Spleen (tissue), 11 donors: Measurements from ENCODE around the gene OXA1L. TPM values are rescaled to one million over a fixed set of nuclear protein-coding genes. Genes with fewer than 3 reads are reported as not detected.
A peak's percentile ranks its signal among the peaks of the same experiment; 100 is the strongest.

Experiments
- DNase-seq: peaks from one replicate; pipeline ENCODE4 v3.0.0-alpha.2; 2020
- H3K27ac ChIP-seq, 8 donors: fragments of 200-600 bp; sonication (generic) in 7 of 8; 1 replicate in 4 of 8; 2 replicates in 4 of 8; pipeline versions ENCODE4 v1.5.0 to v1.8.0; 2016 to 2021; ENCODE audit warnings: inconsistent platforms in 4 of 8, mild to moderate bottlenecking in 4 of 8, moderate library complexity in 1 of 8
- H3K27me3 ChIP-seq, 7 donors: fragments of 200-600 bp; sonication (generic) in 6 of 7; replicated peaks in 1 of 7; 1 replicate in 4 of 7; 2 replicates in 3 of 7; pipeline versions ENCODE4 v1.5.0 to v1.8.0; 2016 to 2021; ENCODE audit warnings: inconsistent platforms in 3 of 7, mild to moderate bottlenecking in 1 of 7
- H3K36me3 ChIP-seq, 6 donors: fragments of 200-600 bp; sonication (generic) in 5 of 6; 1 replicate in 4 of 6; 2 replicates in 2 of 6; pipeline versions ENCODE4 v1.5.0 to v1.8.0; 2016 to 2021; ENCODE audit warnings: inconsistent platforms in 2 of 6
- H3K4me1 ChIP-seq, 6 donors: fragments of 200-600 bp; sonication (generic) in 5 of 6; 1 replicate in 3 of 6; 2 replicates in 3 of 6; pipeline versions ENCODE4 v1.5.0 to v1.8.0; 2016 to 2021; ENCODE audit warnings: inconsistent platforms in 3 of 6
- H3K4me3 ChIP-seq, 8 donors: fragments of 200-600 bp; sonication (generic) in 7 of 8; 1 replicate in 4 of 8; 2 replicates in 4 of 8; pipeline versions ENCODE4 v1.5.0 to v1.8.0; 2016 to 2021; ENCODE audit warnings: inconsistent platforms in 4 of 8, mild to moderate bottlenecking in 4 of 8, moderate library complexity in 2 of 8
- H3K9me3 ChIP-seq, 8 donors: fragments of 200-600 bp; sonication (generic) in 7 of 8; 1 replicate in 4 of 8; 2 replicates in 4 of 8; pipeline versions ENCODE4 v1.5.0 to v1.8.0; 2016 to 2021; ENCODE audit warnings: inconsistent platforms in 4 of 8
- POLR2A ChIP-seq, 3 donors: fragments of 450-650 bp; IDR thresholded peaks; one replicate each; pipeline ENCODE4 v1.5.1; 2017; ENCODE audit warnings: antibody characterized with exemption in 3 of 3, mild to moderate bottlenecking in 1 of 3
- POLR2AphosphoS5 ChIP-seq, 3 donors: sonication (generic); formaldehyde crosslinking; IDR thresholded peaks; one replicate each; pipeline ENCODE4 v1.5.1; 2017; ENCODE audit warnings: antibody characterized with exemption in 3 of 3
- WGBS, 5 donors: extraction: QIAGEN DNeasy Blood & Tissue Kit in 3 of 5; methylation state at CpG; one replicate each; pipeline versions ENCODE4 v1.1.5 to v1.1.7; 2013 to 2018; 5-methylcytosine and 5-hydroxymethylcytosine counted together
- intact Hi-C: fragments of 100-400 bp; cut with DNase I; formaldehyde crosslinking; loops from one replicate; pipeline ENCODE4 v1.15.0; 2023; ENCODE audit warnings: low total_unique reads
- polyA plus RNA-seq, 3 donors: library from polyadenylated mRNA; stranded (reverse); fragments of 200-250 nt; gene quantifications; one replicate each; pipeline ENCODE4 v1.2.1, GENCODE V29; 2013
- total RNA-seq, 7 donors: library from RNA; depleted of rRNA in 3 of 7; stranded (reverse); fragments of >200 nt in 3 of 7; fragmentation: NEBNext Ultra II Directional in 4 of 7; extraction: Animal tissue kit (Norgen Biotek cat#: 25700) in 4 of 7; gene quantifications; one replicate each; pipeline versions ENCODE4 v1.1.0 to v1.2.1, GENCODE V29; 2016 to 2021
- TF ChIP-seq, protein P1 (sequence below), 11 experiments: fragments of 200-600 bp in 7 of 11; fragments of 450-650 bp in 4 of 11; sonication (generic) in 4 of 11; IDR thresholded peaks in 8 of 11; conservative IDR thresholded peaks in 3 of 11; 1 replicate in 7 of 11; 2 replicates in 4 of 11; pipeline versions ENCODE4 v1.4.0 to v1.8.0; 2016 to 2021; ENCODE audit warnings: antibody characterized with exemption in 11 of 11, inconsistent platforms in 4 of 11, mild to moderate bottlenecking in 1 of 11
- donor health status: healthy with polysubstance abuse.
- donor health status: DM: no; HTN: no; CAD: no; lungs with moderate emphysema.
- donor health status: DM: no; HTN: no; CAD: no.
- donor health status: Bipolar disorder and iron deficiency.
- donor health status: healthy.
- donor health status: DM: no; HTN: no; CAD: no.
- donor health status: DM: yes; HTN: yes; CAD: no.

The OXA1L gene
- total and polyA plus RNA-seq, 10 donors, result 73.5 to 133 (median 109) TPM

- DNase-seq, result no peak
- Histone ChIP-seq H3K4me3 (no peak overlapping the region), H3K27me3 (no peaks in the 10 kb centered on the region), H3K4me1 (peaks cover 0 to 92% (median 44%) of the 10 kb centered on the region in 6 donors), H3K36me3 (peaks cover 0 to 43% (median under 1%) of the 10 kb centered on the region in 6 donors), H3K9me3 (no peaks in the 10 kb centered on the region), H3K27ac (peak overlapping the region in 7 of 8 donors; percentile 48 to 81 (median 71))
- TF ChIP-seq POLR2A (IDR thresholded peaks at IDR 0.05), result no peak
- no peak for TF ChIP-seq POLR2AphosphoS5 (IDR thresholded peaks at IDR 0.05)
- TF ChIP-seq, protein P1, sequence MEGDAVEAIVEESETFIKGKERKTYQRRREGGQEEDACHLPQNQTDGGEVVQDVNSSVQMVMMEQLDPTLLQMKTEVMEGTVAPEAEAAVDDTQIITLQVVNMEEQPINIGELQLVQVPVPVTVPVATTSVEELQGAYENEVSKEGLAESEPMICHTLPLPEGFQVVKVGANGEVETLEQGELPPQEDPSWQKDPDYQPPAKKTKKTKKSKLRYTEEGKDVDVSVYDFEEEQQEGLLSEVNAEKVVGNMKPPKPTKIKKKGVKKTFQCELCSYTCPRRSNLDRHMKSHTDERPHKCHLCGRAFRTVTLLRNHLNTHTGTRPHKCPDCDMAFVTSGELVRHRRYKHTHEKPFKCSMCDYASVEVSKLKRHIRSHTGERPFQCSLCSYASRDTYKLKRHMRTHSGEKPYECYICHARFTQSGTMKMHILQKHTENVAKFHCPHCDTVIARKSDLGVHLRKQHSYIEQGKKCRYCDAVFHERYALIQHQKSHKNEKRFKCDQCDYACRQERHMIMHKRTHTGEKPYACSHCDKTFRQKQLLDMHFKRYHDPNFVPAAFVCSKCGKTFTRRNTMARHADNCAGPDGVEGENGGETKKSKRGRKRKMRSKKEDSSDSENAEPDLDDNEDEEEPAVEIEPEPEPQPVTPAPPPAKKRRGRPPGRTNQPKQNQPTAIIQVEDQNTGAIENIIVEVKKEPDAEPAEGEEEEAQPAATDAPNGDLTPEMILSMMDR (IDR thresholded peaks at IDR 0.05 in 8 of 11, conservative IDR thresholded peaks at IDR 0.05 in 3 of 11), result no peak
- intact Hi-C loops, result no loop called here
- 75 to 84% (median 82%) methylated on average over 5 of the region's 5 CpGs for WGBS, 5 donors
Measured at GRCh38 chr14:22780941-22781300, 14.4 kb downstream of the OXA1L start.

- TF ChIP-seq POLR2AphosphoS5 (IDR thresholded peaks at IDR 0.05) (no peak), POLR2A (IDR thresholded peaks at IDR 0.05) (no peak)
- TF ChIP-seq, protein P1 (IDR thresholded peaks at IDR 0.05 in 8 of 11, conservative IDR thresholded peaks at IDR 0.05 in 3 of 11), result no peak
- intact Hi-C loops, result no loop called here
- Histone ChIP-seq H3K4me3 (no peak overlapping the region), H3K27me3 (no peaks in the 10 kb centered on the region), H3K9me3 (no peaks in the 10 kb centered on the region), H3K27ac (peak overlapping the region in 7 of 8 donors; percentile 48 to 81 (median 71)), H3K36me3 (peaks cover 0 to 38% (median 0%) of the 10 kb centered on the region in 6 donors), H3K4me1 (peaks cover 0 to 95% (median 47%) of the 10 kb centered on the region in 6 donors)
- no peak for DNase-seq
- 0 to 38% (median 0%) methylated on average over 1 of the region's 1 CpG for WGBS, 5 donors
Measured at GRCh38 chr14:22781301-22781991, 15.0 kb downstream of the OXA1L start.

DNA sequence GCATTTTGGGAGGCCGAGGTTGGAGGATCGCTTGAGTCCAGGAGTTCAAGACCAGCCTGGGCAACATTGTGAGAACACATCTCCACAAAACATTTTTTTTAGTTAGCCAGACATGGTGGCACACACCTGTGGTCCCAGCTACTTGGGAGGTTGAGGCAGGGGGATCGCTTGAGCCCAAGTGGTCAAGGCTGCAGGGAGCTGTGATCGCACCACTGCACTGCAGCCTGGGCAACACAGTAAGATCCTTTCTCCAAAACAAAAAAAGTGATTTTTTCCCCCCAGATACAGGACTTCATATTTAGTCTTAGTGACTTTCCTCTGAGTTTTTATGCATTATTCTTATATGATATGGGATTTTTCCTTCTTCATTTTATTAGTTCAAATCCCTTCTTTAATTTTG is 20.2 kb downstream of the OXA1L start:
- peak overlapping the region in 2 of 8 donors; percentile 51 to 58 for H3K27ac ChIP-seq
- peaks cover 5 to 78% (median 39%) of the 10 kb centered on the region in 6 donors for H3K4me1 ChIP-seq
- H3K4me3 ChIP-seq, result no peak overlapping the region
- intact Hi-C loops, result no loop called here
- 91 to 99% (median 98%) methylated on average over 4 of the region's 4 CpGs for WGBS, 5 donors
- TF ChIP-seq, protein P1 (IDR thresholded peaks at IDR 0.05 in 8 of 11, conservative IDR thresholded peaks at IDR 0.05 in 3 of 11), result no peak
- TF ChIP-seq POLR2A (IDR thresholded peaks at IDR 0.05), result no peak
- no peak for TF ChIP-seq POLR2AphosphoS5 (IDR thresholded peaks at IDR 0.05)
- no peaks in the 10 kb centered on the region for H3K27me3 ChIP-seq
- DNase-seq, result no peak
- H3K36me3 ChIP-seq, result peaks cover 0 to 4% (median 0%) of the 10 kb centered on the region in 6 donors
- H3K9me3 ChIP-seq, result no peaks in the 10 kb centered on the region

DNA sequence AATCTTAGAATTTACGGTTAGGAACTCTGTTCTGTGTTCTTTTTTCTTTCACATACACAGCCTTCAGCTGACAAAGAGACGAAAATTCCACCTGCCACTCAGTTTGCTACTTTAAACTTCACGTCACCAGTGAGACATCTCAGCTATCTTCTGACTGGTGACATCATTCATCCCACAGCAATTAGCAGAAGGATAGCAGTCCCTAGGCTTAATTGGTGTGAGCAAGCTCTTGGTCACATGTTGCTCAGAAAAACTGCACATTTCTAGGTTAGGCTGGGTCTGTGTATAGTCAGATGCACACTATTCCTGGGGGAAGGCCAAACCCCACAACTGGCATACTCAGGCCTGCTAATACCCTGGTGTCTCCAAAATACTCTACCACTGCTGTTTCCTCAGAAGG is 24.8 kb downstream of the OXA1L start:
- peak overlapping the region in 5 of 8 donors; percentile 57 to 85 (median 73) for H3K27ac ChIP-seq
- TF ChIP-seq, protein P1 (IDR thresholded peaks at IDR 0.05 in 8 of 11, conservative IDR thresholded peaks at IDR 0.05 in 3 of 11), result no peak
- TF ChIP-seq POLR2AphosphoS5 (IDR thresholded peaks at IDR 0.05) (no peak), POLR2A (IDR thresholded peaks at IDR 0.05) (no peak)

More for the DNA sequence above, 24.8 kb downstream of the OXA1L start:
- 80 to 90% (median 84%) methylated on average over 3 of the region's 3 CpGs for WGBS, 5 donors
- intact Hi-C loops, result no loop called here
- DNase-seq, result no peak
- H3K4me3 ChIP-seq, result no peak overlapping the region
- H3K27me3 ChIP-seq, result no peaks in the 10 kb centered on the region
- H3K36me3 ChIP-seq, result no peaks in the 10 kb centered on the region
- H3K4me1 ChIP-seq, result peaks cover 5 to 60% (median 26%) of the 10 kb centered on the region in 6 donors
- H3K9me3 ChIP-seq, result no peaks in the 10 kb centered on the region
